ENCODE measurements around the gene MAPK14. TPM values are rescaled to one million over a fixed set of nuclear protein-coding genes. Genes with fewer than 3 reads are reported as not detected.

The MAPK14 gene
- total and polyA plus RNA-seq, 2 donors from 2014 or later = 19.9 to 56.6 TPM

- Histone ChIP-seq H3K27me3 (ENCODE audit: control insufficient read depth, insufficient read depth, low read length) (no peaks in the 10 kb centered on the region), H3K27ac (ENCODE audit: low read depth in 2 of 2, low read length in 2 of 2) (no peak overlapping the region), H3K9ac (ENCODE audit: low read length in 3 of 3) (no peak overlapping the region), H3K36me3 (ENCODE audit: control insufficient read depth in 2 of 3, insufficient read depth in 3 of 3, low read length in 3 of 3) (no peaks in the 10 kb centered on the region), H3K4me3 (ENCODE audit: low read length in 3 of 3) (no peak overlapping the region), H3K9me3 (ENCODE audit: control insufficient read depth in 2 of 3, insufficient read depth in 1 of 3, low read length in 3 of 3) (peaks cover 0 to 8% (median 0%) of the 10 kb centered on the region in 3 donors), H3K4me1 (ENCODE audit: control insufficient read depth in 2 of 3, insufficient read depth in 2 of 3, low read depth in 1 of 3, low read length in 3 of 3) (no peaks in the 10 kb centered on the region)
- no peak for FAIRE-seq
- DNase-seq = no peak
- intact Hi-C loops (cut with DNase I) = no loop called here
- no peak for TF ChIP-seq CTCF (IDR thresholded peaks at IDR 0.05; ENCODE audit: borderline replicate concordance, extremely low read depth, insufficient read depth)
These were observed 132.6 kb downstream of the MAPK14 start for GRCh38 chr6:36160147-36160760.

Other genes with a start within 250 kb of the MAPK14 start
- gene CLPSL1, start 246.8 kb upstream of the MAPK14 start, total RNA-seq = not detected
- gene CLPSL1, start 246.8 kb upstream of the MAPK14 start, polyA plus RNA-seq (ENCODE audit: insufficient read depth, low read depth, low replicate concordance) = not detected
- gene CLPS, start 230.5 kb upstream of the MAPK14 start, total RNA-seq = not detected
- not detected for gene CLPS, start 230.5 kb upstream of the MAPK14 start, polyA plus RNA-seq (ENCODE audit: insufficient read depth, low read depth, low replicate concordance)
- gene LHFPL5, start 222.5 kb upstream of the MAPK14 start, total RNA-seq = 0.47 TPM
- gene LHFPL5, start 222.5 kb upstream of the MAPK14 start, polyA plus RNA-seq (ENCODE audit: insufficient read depth, low read depth, low replicate concordance) = not detected
- 35.3 TPM for gene SRPK1, start 106.7 kb upstream of the MAPK14 start, total RNA-seq
- gene SRPK1, start 106.7 kb upstream of the MAPK14 start, polyA plus RNA-seq (ENCODE audit: insufficient read depth, low read depth, low replicate concordance) = 12.2 TPM
- gene SLC26A8, start 3.2 kb upstream of the MAPK14 start, total RNA-seq = 0.22 TPM
- not detected for gene SLC26A8, start 3.2 kb upstream of the MAPK14 start, polyA plus RNA-seq (ENCODE audit: insufficient read depth, low read depth, low replicate concordance)
- gene MAPK13, start 102.7 kb downstream of the MAPK14 start, total RNA-seq = 43.3 TPM
- gene MAPK13, start 102.7 kb downstream of the MAPK14 start, polyA plus RNA-seq (ENCODE audit: insufficient read depth, low read depth, low replicate concordance) = 20.3 TPM
- 29.5 TPM for gene BRPF3, start 168.9 kb downstream of the MAPK14 start, total RNA-seq
- 10.2 TPM for gene BRPF3, start 168.9 kb downstream of the MAPK14 start, polyA plus RNA-seq (ENCODE audit: insufficient read depth, low read depth, low replicate concordance)
- 0.19 TPM for gene PNPLA1, start 242.3 kb downstream of the MAPK14 start, total RNA-seq
- gene PNPLA1, start 242.3 kb downstream of the MAPK14 start, polyA plus RNA-seq (ENCODE audit: insufficient read depth, low read depth, low replicate concordance) = 1.2 TPM